HFFc6 (cell line): ENCODE data around the gene PLCL1. TPM values are rescaled to one million over a fixed set of nuclear protein-coding genes. Genes with fewer than 3 reads are reported as not detected.

Experiments used
- DNase-seq: peaks from one replicate; pipeline ENCODE4 v3.0.0-alpha.2; 2018
- H3K27ac Mint-ChIP-seq: 2 replicates; pipeline ENCODE4 v1.8.0; 2020; ENCODE audit warnings: mild to moderate bottlenecking, mixed read lengths
- H3K27me3 Mint-ChIP-seq: 2 replicates; pipeline ENCODE4 v1.8.0; 2021; ENCODE audit warnings: mild to moderate bottlenecking, moderate library complexity, mixed read lengths; ENCODE audit not compliant: insufficient read depth
- H3K36me3 Mint-ChIP-seq: 2 replicates; pipeline ENCODE4 v1.8.0; 2021; ENCODE audit warnings: low read depth, mixed read lengths
- H3K4me1 Mint-ChIP-seq: 2 replicates; pipeline ENCODE4 v1.8.0; 2020; ENCODE audit warnings: low read depth, mixed read lengths
- H3K4me3 Mint-ChIP-seq: 2 replicates; pipeline ENCODE4 v1.8.0; 2020; ENCODE audit warnings: mild to moderate bottlenecking, moderate library complexity, mixed read lengths
- H3K9me3 Mint-ChIP-seq: 2 replicates; pipeline ENCODE4 v1.8.0; 2020; ENCODE audit warnings: mild to moderate bottlenecking, mixed read lengths
- CTCF ChIP-seq: fragments of 200-600 bp; sonication (generic); IDR thresholded peaks from 2 replicates; pipeline ENCODE4 v1.5.0; 2021; ENCODE audit warnings: antibody characterized with exemption, mild to moderate bottlenecking
- total RNA-seq, 6 experiments: library from RNA; stranded (reverse); fragmentation: NEBNext Ultra II Directional; extraction: Animal tissue kit (Norgen Biotek cat#: 25700); gene quantifications; 2 replicates in 1 of 6; 3 replicates in 5 of 6; pipeline ENCODE4 v1.2.3, GENCODE V29; 2021

Gene PLCL1
- total RNA-seq, 6 experiments from 2014 or later: 0.03 to 0.14 (median 0.12) TPM; not detected in 2

GRCh38 chr2:198146346-198146940 lies 342.1 kb downstream of the PLCL1 start:
- no peak for DNase-seq
- no peak for TF ChIP-seq CTCF
- H3K36me3 Mint-ChIP-seq: no peaks in the 10 kb centered on the region; the same call in 1 of the 2 replicates
- no peaks in the 10 kb centered on the region for H3K27me3 Mint-ChIP-seq
- H3K9me3 Mint-ChIP-seq: peaks cover 28% of the 10 kb centered on the region
- no peak overlapping the region for H3K4me3 Mint-ChIP-seq
- H3K4me1 Mint-ChIP-seq: no peaks in the 10 kb centered on the region
- H3K27ac Mint-ChIP-seq: no peak overlapping the region

- H3K36me3 Mint-ChIP-seq: no peaks in the 10 kb centered on the region; the same call in 1 of the 2 replicates
- H3K27me3 Mint-ChIP-seq: no peaks in the 10 kb centered on the region; the same call in 1 of the 2 replicates
- no peak overlapping the region for H3K27ac Mint-ChIP-seq
- DNase-seq: no peak
- TF ChIP-seq CTCF: no peak
- H3K4me1 Mint-ChIP-seq: no peaks in the 10 kb centered on the region
- peaks cover 58% of the 10 kb centered on the region for H3K9me3 Mint-ChIP-seq
- no peak overlapping the region for H3K4me3 Mint-ChIP-seq
Observed at GRCh38 chr2:198157314-198157713, 352.9 kb downstream of the PLCL1 start.

- TF ChIP-seq CTCF: no peak
- DNase-seq: no peak
- no peaks in the 10 kb centered on the region for H3K4me1 Mint-ChIP-seq
- H3K27ac Mint-ChIP-seq: no peak overlapping the region
- no peaks in the 10 kb centered on the region; the same call in 1 of the 2 replicates for H3K36me3 Mint-ChIP-seq
- peaks cover 52% of the 10 kb centered on the region for H3K9me3 Mint-ChIP-seq
- H3K4me3 Mint-ChIP-seq: no peak overlapping the region
- no peaks in the 10 kb centered on the region; the same call in 1 of the 2 replicates for H3K27me3 Mint-ChIP-seq
Observed at GRCh38 chr2:198161151-198161550, 356.8 kb downstream of the PLCL1 start.

GRCh38 chr2:198162276-198162675 lies 357.9 kb downstream of the PLCL1 start:
- H3K27ac Mint-ChIP-seq: no peak overlapping the region
- no peak overlapping the region for H3K4me3 Mint-ChIP-seq
- H3K27me3 Mint-ChIP-seq: no peaks in the 10 kb centered on the region; the same call in 1 of the 2 replicates
- no peak for DNase-seq
- no peak for TF ChIP-seq CTCF
- no peaks in the 10 kb centered on the region for H3K36me3 Mint-ChIP-seq
- H3K9me3 Mint-ChIP-seq: peaks cover 43% of the 10 kb centered on the region
- H3K4me1 Mint-ChIP-seq: no peaks in the 10 kb centered on the region

- no peak overlapping the region for H3K27ac Mint-ChIP-seq
- no peaks in the 10 kb centered on the region for H3K4me1 Mint-ChIP-seq
- no peak for TF ChIP-seq CTCF
- no peaks in the 10 kb centered on the region; the same call in 1 of the 2 replicates for H3K27me3 Mint-ChIP-seq
- H3K4me3 Mint-ChIP-seq: no peak overlapping the region
- peaks cover 43% of the 10 kb centered on the region for H3K9me3 Mint-ChIP-seq
- no peaks in the 10 kb centered on the region for H3K36me3 Mint-ChIP-seq
- DNase-seq: no peak
Observed at GRCh38 chr2:198164843-198165242, 360.4 kb downstream of the PLCL1 start.
